B cell (primary cell): Measurements from ENCODE around the gene MICOS13. TPM values are rescaled to one million over a fixed set of nuclear protein-coding genes. Genes with fewer than 3 reads are reported as not detected.
A peak's percentile ranks its signal among the peaks of the same experiment; 100 is the strongest.

ENCODE experiments used
- ATAC-seq: fragments of 200-7000 bp; cut with Tn5 transposase; one replicate; pipeline ENCODE4 v1.10.0; 2021; ENCODE audit warnings: low read depth, mild to moderate bottlenecking, moderate number of reproducible peaks, moderate library complexity
- CTCF ChIA-PET: fragments of 350-600 bp; sonication (Branson Sonifier 250); formaldehyde crosslinking; loops from one replicate; lab custom pipeline; 2021; ENCODE audit warnings: antibody characterized with exemption, inconsistent platforms; lab: Charles Lee
- POLR2A ChIA-PET: fragments of 350-600 bp; sonication (Branson Sonifier 250); formaldehyde crosslinking; loops from one replicate; lab custom pipeline; 2021; ENCODE audit warnings: antibody characterized with exemption; lab: Charles Lee
- DNase-seq: peaks from one replicate; pipeline ENCODE4 v3.0.0; 2013
- H2AFZ ChIP-seq: 2 replicates; pipeline ENCODE4 v1.6.1; 2012; ENCODE audit warnings: mild to moderate bottlenecking, low read depth, low read length; ENCODE audit not compliant: insufficient read depth, poor library complexity, severe bottlenecking
- H3K27ac ChIP-seq, 2 donors: 1 replicate in 1 of 2; 2 replicates in 1 of 2; pipeline ENCODE4 v1.5.1; 2012 to 2013; ENCODE audit warnings: low read length in 2 of 2, mild to moderate bottlenecking in 2 of 2, moderate library complexity in 1 of 2
- H3K27me3 ChIP-seq, 4 experiments: fragments of 200-600 bp in 1 of 4; sonication (generic) in 1 of 4; replicated peaks in 1 of 4; 1 replicate in 2 of 4; 2 replicates in 2 of 4; pipeline versions ENCODE4 v1.6.1 to v1.7.0; 2013 to 2016; ENCODE audit warnings: low read length in 3 of 4, mild to moderate bottlenecking in 2 of 4, mixed read lengths in 1 of 4, moderate library complexity in 1 of 4; ENCODE audit not compliant: insufficient read depth in 4 of 4, control insufficient read depth in 3 of 4; ENCODE audit errors: control extremely low read depth in 1 of 4
- H3K36me3 ChIP-seq, 2 experiments: replicated peaks in 1 of 2; 1 replicate in 1 of 2; 2 replicates in 1 of 2; pipeline versions ENCODE4 v1.6.1 to v1.7.1; 2013; ENCODE audit warnings: low read length in 1 of 2; ENCODE audit not compliant: insufficient read depth in 2 of 2, control insufficient read depth in 1 of 2; ENCODE audit errors: control extremely low read depth in 1 of 2, extremely low read depth in 1 of 2
- H3K4me1 ChIP-seq, 2 donors: fragments of 200-600 bp in 1 of 2; sonication (generic) in 1 of 2; 1 replicate in 1 of 2; 2 replicates in 1 of 2; pipeline versions ENCODE4 v1.5.1 to v1.6.1; 2013 to 2017; ENCODE audit warnings: low read length in 2 of 2; ENCODE audit not compliant: control insufficient read depth in 2 of 2, insufficient read depth in 2 of 2
- H3K4me2 ChIP-seq: replicated peaks from 2 replicates; pipeline ENCODE3; 2012; ENCODE audit warnings: mild to moderate bottlenecking, low read depth, low read length; ENCODE audit not compliant: poor library complexity, severe bottlenecking
- H3K4me3 ChIP-seq, 5 experiments: fragments of 200-600 bp in 1 of 5; sonication (generic) in 1 of 5; 1 replicate in 3 of 5; 2 replicates in 2 of 5; pipeline versions ENCODE4 v1.5.1 to v1.7.0; 2011 to 2016; ENCODE audit warnings: low read length in 4 of 5, mild to moderate bottlenecking in 4 of 5, low read depth in 2 of 5, control low read depth in 1 of 5, moderate library complexity in 1 of 5; ENCODE audit not compliant: insufficient read depth in 1 of 5; ENCODE audit errors: control extremely low read depth in 1 of 5, extremely low read depth in 1 of 5
- H3K79me2 ChIP-seq: fragments of 200-600 bp; sonication (generic); one replicate; pipeline ENCODE4 v1.6.0; 2016; ENCODE audit warnings: low read length; ENCODE audit not compliant: control insufficient read depth, insufficient read depth
- H3K9ac ChIP-seq: fragments of 200-600 bp; sonication (generic); 2 replicates; pipeline ENCODE4 v1.6.1; 2017; ENCODE audit warnings: mild to moderate bottlenecking, low read length, moderate library complexity
- H3K9me3 ChIP-seq, 3 donors: one replicate each; pipeline versions ENCODE4 v1.6.1 to v1.7.1; 2013; ENCODE audit warnings: low read length in 2 of 3; ENCODE audit not compliant: control insufficient read depth in 2 of 3, insufficient read depth in 1 of 3; ENCODE audit errors: control extremely low read depth in 1 of 3
- H4K20me1 ChIP-seq: 2 replicates; pipeline ENCODE4 v1.6.0; 2012; ENCODE audit warnings: mild to moderate bottlenecking, low read length; ENCODE audit not compliant: insufficient read depth, control insufficient read depth, poor library complexity, severe bottlenecking
- H3K27ac Mint-ChIP-seq: one replicate; pipeline ENCODE4 v1.8.0; 2021; ENCODE audit warnings: mixed read lengths
- H3K27me3 Mint-ChIP-seq: one replicate; pipeline ENCODE4 v1.8.0; 2021; ENCODE audit warnings: mixed read lengths
- H3K4me1 Mint-ChIP-seq: one replicate; pipeline ENCODE4 v1.8.0; 2021; ENCODE audit warnings: mixed read lengths
- H3K4me3 Mint-ChIP-seq: one replicate; pipeline ENCODE4 v1.8.0; 2021; ENCODE audit warnings: mixed read lengths
- H3K9me3 Mint-ChIP-seq: one replicate; pipeline ENCODE4 v1.8.0; 2022; ENCODE audit warnings: mixed read lengths; ENCODE audit not compliant: insufficient read depth
- CTCF ChIP-seq: fragments of 200-600 bp; IDR thresholded peaks from one replicate; pipeline ENCODE4 v1.8.0; 2022; ENCODE audit warnings: antibody characterized with exemption, mild to moderate bottlenecking
- EZH2 ChIP-seq: IDR thresholded peaks from 2 replicates; pipeline ENCODE4 v1.6.1; 2012; ENCODE audit warnings: borderline replicate concordance, low read depth, mild to moderate bottlenecking, moderate library complexity, low read length; ENCODE audit not compliant: insufficient read depth, poor library complexity, severe bottlenecking
- whole genome bisulfite sequencing: methylation state at CpG from one replicate; pipeline ENCODE4 v1.1.5; 2013; ENCODE audit warnings: missing lambda C conversion rate; ENCODE audit not compliant: insufficient coverage; 5-methylcytosine and 5-hydroxymethylcytosine counted together
- intact Hi-C: fragments of 100-400 bp; cut with micrococcal nuclease; formaldehyde crosslinking; loops from one replicate; pipeline ENCODE4 v1.10.0; 2022
- polyA plus RNA-seq: library from polyadenylated mRNA; depleted of rRNA; stranded (reverse); fragments of >200 nt; gene quantifications from 2 replicates; pipeline ENCODE4 v1.2.3, GENCODE V29; 2012
- total RNA-seq, 2 donors: library from RNA; stranded (reverse); fragments of 120-200 nt in 1 of 2; gene quantifications; 1 replicate in 1 of 2; 2 replicates in 1 of 2; pipeline versions ENCODE4 v1.2.3 to v1.2.4, GENCODE V29; 2013 to 2022

The MICOS13 gene
- total and polyA plus RNA-seq, 2 donors (not counting 1 experiment from before 2014, with no cell fraction given) = 30.8 to 41.9 TPM

- H4K20me1 ChIP-seq = peaks cover 60% of the 10 kb centered on the region
- H3K27me3 Mint-ChIP-seq = no peaks in the 10 kb centered on the region
- CTCF ChIA-PET = interaction anchor here (0.8 to 3.1 kb wide), 3 partner anchors 24 to 113 kb away, joined by 3 to 31 read pairs (median 3); partner anchors contain the start of genes CATSPERD and LONP1
Measured at GRCh38 chr19:5690955-5691821, 10.9 kb upstream of the MICOS13 start.

More at GRCh38 chr19:5690955-5691821, 10.9 kb upstream of the MICOS13 start:
- WGBS = 6% methylated on average over 48 of the region's 54 CpGs
- peaks cover 38% of the 10 kb centered on the region for H3K4me1 Mint-ChIP-seq
- Histone ChIP-seq H3K4me3 (peak overlapping the region in 4 of 5 experiments; percentile 90 to 98 (median 94)), H3K79me2 (peaks cover 41% of the 10 kb centered on the region), H3K4me1 (peaks cover 10 to 35% of the 10 kb centered on the region in 2 donors), H3K27me3 (no peaks in the 10 kb centered on the region), H3K9ac (peak overlapping the region; percentile 93), H3K36me3 (peaks cover 0 to 44% of the 10 kb centered on the region in 2 experiments), H3K27ac (peak overlapping the region; percentile 88 to 89), H3K9me3 (peaks cover 0 to 12% (median 0%) of the 10 kb centered on the region in 3 donors), H2AFZ (peak overlapping the region; percentile 86), H3K4me2 (peak overlapping the region; percentile 85)
- peak overlapping the region; percentile 94 for H3K4me3 Mint-ChIP-seq
- ATAC-seq (no peak), DNase-seq (peak; percentile 74)
- intact Hi-C loops = loop anchor here (1.0 to 5.0 kb wide), 4 partner anchors 11 to 969 kb away; partner anchors contain the start of genes CATSPERD, DPP9, LONP1 and MICOS13
- POLR2A ChIA-PET = interaction anchor here (0.6 to 2.7 kb wide), 5 partner anchors 68 to 722 kb away, joined by 3 to 12 read pairs (median 7); partner anchors contain the start of genes KDM4B, SAFB and SAFB2
- peak overlapping the region; percentile 93 for H3K27ac Mint-ChIP-seq
- no peaks in the 10 kb centered on the region for H3K9me3 Mint-ChIP-seq
- no peak for TF ChIP-seq EZH2
- no peak for TF ChIP-seq CTCF
